NT2/D1 (cell line): ENCODE results near the gene TMCC1.

Source experiments
- SUZ12 ChIP-seq: IDR thresholded peaks from 2 replicates; pipeline ENCODE4 v1.6.1; 2011; ENCODE audit not compliant: insufficient read length, insufficient read depth; ENCODE audit errors: extremely low read depth
- YY1 ChIP-seq: IDR thresholded peaks from 2 replicates; pipeline ENCODE4 v1.6.1; 2011; ENCODE audit not compliant: insufficient read length, insufficient read depth
- ZNF274 ChIP-seq: IDR thresholded peaks from 2 replicates; pipeline ENCODE4 v1.6.1; 2011; ENCODE audit warnings: mild to moderate bottlenecking, low read depth, low read length

DNA sequence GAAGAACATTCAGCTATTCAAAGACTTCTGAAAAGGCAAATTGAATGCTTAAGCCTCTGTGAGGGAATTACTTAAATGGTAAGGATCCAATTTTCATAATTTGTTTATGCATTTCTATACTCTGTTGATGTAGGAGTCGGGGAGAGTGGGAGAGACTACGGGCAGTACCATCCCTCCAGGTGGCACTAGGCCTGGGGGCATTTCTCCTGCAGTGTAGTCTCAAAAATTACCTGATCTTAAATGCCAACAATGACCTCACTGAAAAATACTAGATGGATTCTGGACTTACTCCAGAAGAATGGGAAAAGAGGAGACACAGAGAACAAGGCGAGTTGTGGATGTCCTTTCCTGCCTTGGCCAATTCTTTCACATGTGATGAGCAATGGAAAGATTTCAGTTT lies 209.2 kb downstream of the TMCC1 start:
- no peak for TF ChIP-seq SUZ12
- no peak for TF ChIP-seq ZNF274
- TF ChIP-seq YY1: no peak
